Neutrophil (primary cell): ENCODE measurements around the gene TBC1D14.

Experiments used
- H3K27ac ChIP-seq: fragments of 200-600 bp; sonication (generic); 2 replicates; pipeline ENCODE4 v1.5.1; 2016; ENCODE audit warnings: mild to moderate bottlenecking, moderate library complexity
- H3K27me3 ChIP-seq: fragments of 200-600 bp; sonication (generic); 2 replicates; pipeline ENCODE4 v1.6.0; 2016; ENCODE audit warnings: mild to moderate bottlenecking
- H3K36me3 ChIP-seq: fragments of 200-600 bp; sonication (generic); 2 replicates; pipeline ENCODE4 v1.5.1; 2017
- H3K4me1 ChIP-seq, 2 experiments: fragments of 200-600 bp in 1 of 2; sonication (generic) in 1 of 2; 1 replicate in 1 of 2; 2 replicates in 1 of 2; pipeline versions ENCODE4 v1.5.1 to v1.6.1; 2013 to 2016; ENCODE audit warnings: low read depth in 1 of 2, low read length in 1 of 2, mild to moderate bottlenecking in 1 of 2, moderate library complexity in 1 of 2; ENCODE audit not compliant: control insufficient read depth in 1 of 2, insufficient read depth in 1 of 2
- H3K4me3 ChIP-seq, 2 experiments: fragments of 200-600 bp in 1 of 2; sonication (generic) in 1 of 2; 1 replicate in 1 of 2; 2 replicates in 1 of 2; pipeline ENCODE4 v1.5.1; 2013 to 2016; ENCODE audit warnings: low read depth in 1 of 2, low read length in 1 of 2, mild to moderate bottlenecking in 1 of 2, moderate library complexity in 1 of 2
- H3K9me3 ChIP-seq: fragments of 200-600 bp; sonication (generic); 2 replicates; pipeline ENCODE4 v1.5.1; 2016
- TF ChIP-seq, protein P1 (sequence below): fragments of 200-600 bp; sonication (generic); IDR thresholded peaks from 2 replicates; pipeline ENCODE4 v1.5.1; 2016; ENCODE audit warnings: antibody characterized with exemption

Gene TBC1D14

GRCh38 chr4:7049295-7049694, 139.7 kb downstream of the TBC1D14 start:
- Histone ChIP-seq H3K4me3 (no peak overlapping the region), H3K36me3 (peaks cover 35% of the 10 kb centered on the region), H3K9me3 (no peaks in the 10 kb centered on the region), H3K27me3 (no peaks in the 10 kb centered on the region), H3K4me1 (peaks cover 50 to 61% of the 10 kb centered on the region in 2 experiments), H3K27ac (no peak overlapping the region)
- TF ChIP-seq, protein P1, sequence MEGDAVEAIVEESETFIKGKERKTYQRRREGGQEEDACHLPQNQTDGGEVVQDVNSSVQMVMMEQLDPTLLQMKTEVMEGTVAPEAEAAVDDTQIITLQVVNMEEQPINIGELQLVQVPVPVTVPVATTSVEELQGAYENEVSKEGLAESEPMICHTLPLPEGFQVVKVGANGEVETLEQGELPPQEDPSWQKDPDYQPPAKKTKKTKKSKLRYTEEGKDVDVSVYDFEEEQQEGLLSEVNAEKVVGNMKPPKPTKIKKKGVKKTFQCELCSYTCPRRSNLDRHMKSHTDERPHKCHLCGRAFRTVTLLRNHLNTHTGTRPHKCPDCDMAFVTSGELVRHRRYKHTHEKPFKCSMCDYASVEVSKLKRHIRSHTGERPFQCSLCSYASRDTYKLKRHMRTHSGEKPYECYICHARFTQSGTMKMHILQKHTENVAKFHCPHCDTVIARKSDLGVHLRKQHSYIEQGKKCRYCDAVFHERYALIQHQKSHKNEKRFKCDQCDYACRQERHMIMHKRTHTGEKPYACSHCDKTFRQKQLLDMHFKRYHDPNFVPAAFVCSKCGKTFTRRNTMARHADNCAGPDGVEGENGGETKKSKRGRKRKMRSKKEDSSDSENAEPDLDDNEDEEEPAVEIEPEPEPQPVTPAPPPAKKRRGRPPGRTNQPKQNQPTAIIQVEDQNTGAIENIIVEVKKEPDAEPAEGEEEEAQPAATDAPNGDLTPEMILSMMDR = no peak

DNA sequence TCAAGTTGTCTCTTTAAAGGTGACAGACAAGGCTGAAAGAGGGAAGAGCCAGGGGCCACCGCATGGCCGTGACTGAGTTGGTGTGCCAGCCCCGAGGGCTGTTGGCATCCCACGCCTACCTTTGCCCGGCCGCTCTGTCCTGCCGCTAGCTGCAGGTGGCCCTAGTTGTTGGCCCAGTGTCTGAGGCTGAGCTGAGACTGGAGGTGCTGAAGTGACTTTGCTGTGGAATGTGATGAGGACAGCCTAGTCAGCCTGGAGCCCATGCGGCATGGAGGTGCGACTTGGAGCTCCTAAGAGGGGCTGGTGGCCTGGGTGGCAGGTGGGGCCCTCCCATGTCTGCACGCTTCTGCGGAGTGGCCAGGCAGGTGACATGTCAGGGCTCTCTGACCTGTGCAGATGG, 140.1 kb downstream of the TBC1D14 start:
- Histone ChIP-seq H3K9me3 (no peaks in the 10 kb centered on the region), H3K4me3 (no peak overlapping the region), H3K36me3 (peaks cover 39% of the 10 kb centered on the region), H3K27me3 (no peaks in the 10 kb centered on the region), H3K27ac (no peak overlapping the region), H3K4me1 (peaks cover 50 to 61% of the 10 kb centered on the region in 2 experiments)
- TF ChIP-seq, protein P1 = no peak

DNA sequence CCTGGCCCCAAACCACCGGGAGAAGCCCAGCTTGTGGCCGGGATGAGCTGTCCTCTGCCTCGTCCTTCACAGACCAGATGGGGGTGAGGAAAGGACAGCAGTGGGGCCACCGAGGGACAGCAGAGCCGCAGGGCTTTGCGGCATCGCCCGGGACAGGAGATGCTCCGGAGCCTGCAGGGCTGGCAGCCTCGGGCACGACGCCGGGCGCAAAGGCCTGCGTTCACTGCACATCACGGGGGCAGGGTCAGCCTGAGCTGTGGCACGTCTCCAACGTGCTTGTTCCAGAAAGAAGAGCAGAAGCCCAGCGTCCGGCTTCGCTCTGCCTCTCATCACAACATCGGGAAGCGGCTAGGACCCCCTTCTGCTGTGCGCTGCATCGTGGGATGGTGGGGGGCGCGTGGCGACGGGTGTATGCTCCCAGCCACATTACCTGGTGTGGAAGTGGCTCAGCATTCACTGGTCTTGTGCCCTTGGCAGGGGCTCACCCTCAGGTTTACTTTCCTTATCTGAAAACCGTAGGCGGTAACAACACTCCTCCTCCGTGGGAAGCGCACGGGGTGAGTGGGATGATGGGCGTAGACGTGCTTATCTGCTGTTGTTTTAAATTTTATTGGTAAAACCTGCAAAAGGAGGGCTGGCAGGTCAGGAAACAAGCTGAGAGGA, 141.0 kb downstream of the TBC1D14 start:
- peaks cover 45% of the 10 kb centered on the region for H3K36me3 ChIP-seq
- TF ChIP-seq, protein P1 = no peak

GRCh38 chr4:7051144-7051495, 141.5 kb downstream of the TBC1D14 start:
- TF ChIP-seq, protein P1 = no peak
- Histone ChIP-seq H3K27me3 (no peaks in the 10 kb centered on the region), H3K36me3 (peaks cover 46% of the 10 kb centered on the region), H3K9me3 (no peaks in the 10 kb centered on the region), H3K27ac (no peak overlapping the region), H3K4me1 (peaks cover 43 to 57% of the 10 kb centered on the region in 2 experiments), H3K4me3 (no peak overlapping the region)

More for the DNA sequence above, 141.0 kb downstream of the TBC1D14 start:
- Histone ChIP-seq H3K27ac (no peak overlapping the region), H3K27me3 (no peaks in the 10 kb centered on the region), H3K4me1 (peaks cover 48 to 61% of the 10 kb centered on the region in 2 experiments), H3K9me3 (no peaks in the 10 kb centered on the region), H3K4me3 (no peak overlapping the region)

DNA sequence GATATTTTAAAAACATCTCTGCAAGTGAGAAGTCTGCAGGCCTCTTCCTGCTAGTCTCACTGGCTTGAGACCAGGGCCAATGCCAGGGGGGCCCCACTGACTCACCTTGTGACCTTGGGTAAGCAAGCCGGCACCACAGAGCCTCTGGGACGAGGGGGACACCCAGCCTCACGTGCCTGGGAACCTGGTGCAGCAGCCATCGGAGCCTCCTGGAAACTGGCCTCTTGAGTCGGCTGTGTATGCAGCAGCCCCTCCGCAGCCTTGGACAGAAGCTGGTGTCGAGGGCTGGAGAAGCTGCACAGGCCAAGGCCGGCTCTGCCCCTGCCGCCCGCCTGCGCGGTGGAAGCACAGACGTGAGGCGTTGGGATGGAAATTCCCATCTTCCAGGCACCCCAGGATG, 142.3 kb downstream of the TBC1D14 start:
- Histone ChIP-seq H3K27me3 (no peaks in the 10 kb centered on the region), H3K9me3 (no peaks in the 10 kb centered on the region), H3K4me1 (peaks cover 36 to 49% of the 10 kb centered on the region in 2 experiments), H3K36me3 (peaks cover 53% of the 10 kb centered on the region), H3K27ac (peak overlapping the region; percentile 93), H3K4me3 (no peak overlapping the region)
- TF ChIP-seq, protein P1 = no peak
